Stimulated activated CD4-positive, alpha-beta T cell treated with anti-CD3 and anti-CD28 coated beads, Interleukin-12 subunit alpha, Interleukin-12 subunit beta, amount 100 ng/mL, for 4 hours (primary cell): Measurements from ENCODE around the gene RBPJ.

ENCODE experiments used
- DNase-seq: peaks from one replicate; pipeline ENCODE4 v3.0.0-alpha.2; 2020

Gene RBPJ

GRCh38 chr4:26424153-26424552 is 103.3 kb downstream of the RBPJ start:
- DNase-seq = no peak

GRCh38 chr4:26424838-26425237 is 104.0 kb downstream of the RBPJ start:
- DNase-seq = no peak

- DNase-seq = no peak
Observed at GRCh38 chr4:26425953-26426352, 105.1 kb downstream of the RBPJ start.

GRCh38 chr4:26426892-26427291 is 106.1 kb downstream of the RBPJ start:
- DNase-seq = no peak

- DNase-seq = no peak
Observed at GRCh38 chr4:26429910-26430309, 109.1 kb downstream of the RBPJ start.

- DNase-seq = no peak
Observed at GRCh38 chr4:26431461-26432180, 110.8 kb downstream of the RBPJ start.

- no peak for DNase-seq
Observed at GRCh38 chr4:26432419-26432818, 111.6 kb downstream of the RBPJ start.

GRCh38 chr4:26433556-26433955 is 112.7 kb downstream of the RBPJ start:
- DNase-seq = no peak

- DNase-seq = no peak
Observed at GRCh38 chr4:26434030-26434639, 113.3 kb downstream of the RBPJ start.

GRCh38 chr4:26441102-26441501 is 120.3 kb downstream of the RBPJ start:
- DNase-seq = no peak

- DNase-seq = no peak
Observed at GRCh38 chr4:26441771-26442170, 121.0 kb downstream of the RBPJ start.

- no peak for DNase-seq
Observed at GRCh38 chr4:26447378-26447777, 126.6 kb downstream of the RBPJ start.

GRCh38 chr4:26450418-26450817 is 129.6 kb downstream of the RBPJ start:
- DNase-seq = no peak

- DNase-seq = no peak
Observed at GRCh38 chr4:26451597-26451996, 130.8 kb downstream of the RBPJ start.

- DNase-seq = no peak
Observed at GRCh38 chr4:26452565-26453531, 132.0 kb downstream of the RBPJ start.

- DNase-seq = no peak
Observed at GRCh38 chr4:26454961-26455360, 134.1 kb downstream of the RBPJ start.

- no peak for DNase-seq
Observed at GRCh38 chr4:26455571-26455970, 134.8 kb downstream of the RBPJ start.

GRCh38 chr4:26457412-26457811 is 136.6 kb downstream of the RBPJ start:
- DNase-seq = no peak

- DNase-seq = no peak
Observed at GRCh38 chr4:26458157-26458561, 137.3 kb downstream of the RBPJ start.

GRCh38 chr4:26459054-26459755 is 138.4 kb downstream of the RBPJ start:
- no peak for DNase-seq

- DNase-seq = no peak
Observed at GRCh38 chr4:26459756-26460530, 139.1 kb downstream of the RBPJ start.

- no peak for DNase-seq
Observed at GRCh38 chr4:26462874-26463273, 142.1 kb downstream of the RBPJ start.
